Panc1 (cell line): ENCODE data around the gene FCN2. TPM values are rescaled to one million over a fixed set of nuclear protein-coding genes. Genes with fewer than 3 reads are reported as not detected.

Experiments
- ATAC-seq: fragments of 200-7000 bp; cut with Tn5 transposase; 2 replicates; pipeline ENCODE4 v1.9.1; 2020; ENCODE audit warnings: mild to moderate bottlenecking, moderate library complexity
- BruUV-seq: library from RNA; stranded (reverse); fragments of 400-500 nt; replicated peaks from 2 replicates; lab custom pipeline; 2021; lab: Mats Ljungman, UMichigan
- CTCF ChIA-PET: fragments of 300-600 bp; sonication (Branson Sonifier 250); formaldehyde crosslinking; loops from one replicate; lab custom pipeline; 2022; ENCODE audit warnings: antibody characterized with exemption; lab: Charles Lee
- POLR2A ChIA-PET: fragments of 300-600 bp; sonication (Branson Sonifier 250); formaldehyde crosslinking; loops from one replicate; lab custom pipeline; 2022; ENCODE audit warnings: antibody characterized with exemption; lab: Charles Lee
- DNase-seq: peaks from one replicate; pipeline ENCODE4 v3.0.0-alpha.2; 2010; ENCODE audit warnings: low read depth, low spot score
- H3K27ac ChIP-seq: 2 replicates; pipeline ENCODE4 v1.5.1; 2011; ENCODE audit warnings: mild to moderate bottlenecking, low read length, inconsistent platforms
- H3K27me3 ChIP-seq: fragments of 200-500 bp; sonication (Bioruptor generic); 2 replicates; pipeline ENCODE4 v1.6.0; 2014; ENCODE audit warnings: low read length, inconsistent platforms; ENCODE audit not compliant: control insufficient read depth, insufficient read depth
- H3K36me3 ChIP-seq: fragments of 200-500 bp; sonication (Bioruptor generic); 2 replicates; pipeline ENCODE4 v1.5.1; 2014; ENCODE audit warnings: inconsistent platforms, mild to moderate bottlenecking, low read length, moderate library complexity; ENCODE audit not compliant: control insufficient read depth, insufficient read depth
- H3K4me1 ChIP-seq: 2 replicates; pipeline ENCODE4 v1.5.1; 2011; ENCODE audit warnings: inconsistent platforms, mild to moderate bottlenecking, low read length, moderate library complexity; ENCODE audit not compliant: control insufficient read depth, insufficient read depth
- H3K4me3 ChIP-seq, 2 experiments: 2 replicates each; pipeline ENCODE4 v1.5.1; 2011 to 2012; ENCODE audit warnings: low read depth in 2 of 2, low read length in 2 of 2, mild to moderate bottlenecking in 2 of 2, inconsistent platforms in 1 of 2, moderate library complexity in 1 of 2
- H3K9me3 ChIP-seq: fragments of 200-500 bp; sonication (Bioruptor generic); 2 replicates; pipeline ENCODE4 v1.5.1; 2014; ENCODE audit warnings: low read depth, mild to moderate bottlenecking, inconsistent platforms, low read length, moderate library complexity; ENCODE audit not compliant: control insufficient read depth, insufficient read depth
- POLR2AphosphoS5 ChIP-seq: IDR thresholded peaks from 2 replicates; pipeline ENCODE4 v1.6.1; 2012; ENCODE audit warnings: mild to moderate bottlenecking, low read depth, low read length, moderate library complexity
- SIN3A ChIP-seq: IDR thresholded peaks from 2 replicates; pipeline ENCODE4 v1.6.1; 2012; ENCODE audit warnings: low read depth, mild to moderate bottlenecking, low read length, moderate library complexity, borderline replicate concordance; ENCODE audit not compliant: insufficient read depth
- TCF7L2 ChIP-seq: IDR thresholded peaks from 2 replicates; pipeline ENCODE4 v1.6.1; 2011; ENCODE audit warnings: mild to moderate bottlenecking, low read depth, low read length, inconsistent platforms
- in situ Hi-C: cut with HindIII; loops from 2 replicates; pipeline ENCODE4 v1.10.0; 2016; ENCODE audit warnings: low sequenced_read_pairs, low pct_unique_long_range_greater_than_20kb
- intact Hi-C: fragments of 100-400 bp; cut with micrococcal nuclease; formaldehyde crosslinking; loops from one replicate; pipeline ENCODE4 v1.10.0; 2022; ENCODE audit not compliant: unreplicated experiment
- total RNA-seq: library from RNA; stranded (reverse); gene quantifications from one replicate; pipeline ENCODE4 v1.2.1, GENCODE V29; 2021; ENCODE audit not compliant: unreplicated experiment
- TF ChIP-seq, protein P1 (sequence below), 2 experiments: IDR thresholded peaks; 2 replicates each; pipeline ENCODE4 v1.6.1; 2011 to 2012; ENCODE audit warnings: low read depth in 2 of 2, control low read depth in 1 of 2, low read length in 1 of 2, mild to moderate bottlenecking in 1 of 2, moderate library complexity in 1 of 2; ENCODE audit not compliant: insufficient read depth in 1 of 2
- TF ChIP-seq, protein P2 (sequence below): fragments of 450-650 bp; IDR thresholded peaks from 2 replicates; pipeline ENCODE4 v1.5.1; 2017; ENCODE audit warnings: mild to moderate bottlenecking

FCN2 gene
- total RNA-seq, 1 experiment from 2014 or later: not detected

DNA sequence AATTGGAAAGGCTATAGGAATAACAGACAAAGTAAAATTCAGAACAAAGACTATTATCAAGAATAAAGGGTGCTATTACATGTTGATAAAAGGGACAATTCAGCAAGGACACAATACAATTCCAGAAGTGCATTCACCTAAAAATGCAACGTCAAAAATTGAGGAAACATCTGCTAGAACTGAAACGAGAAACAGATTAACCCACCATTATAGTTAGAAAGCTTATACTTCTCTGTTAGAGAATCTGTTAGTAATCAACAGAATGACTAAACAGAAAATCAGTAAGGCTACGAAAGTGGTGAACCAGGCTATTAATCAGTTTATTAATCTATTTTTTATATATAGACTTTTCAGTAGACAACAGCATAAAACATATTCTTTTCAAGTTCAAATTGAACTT lies 22.3 kb downstream of the FCN2 start:
- ChIA-PET CTCF (no interaction called here), POLR2A (no interaction called here)
- Histone ChIP-seq H3K9me3 (no peaks in the 10 kb centered on the region), H3K4me3 (no peak overlapping the region), H3K27me3 (0 out of 2 replicates have a peak, but pooled peaks cover 3% of the 10 kb centered on the region), H3K36me3 (no peaks in the 10 kb centered on the region), H3K4me1 (no peaks in the 10 kb centered on the region), H3K27ac (no peak overlapping the region)
- TF ChIP-seq TCF7L2: no peak
- TF ChIP-seq, protein P1, sequence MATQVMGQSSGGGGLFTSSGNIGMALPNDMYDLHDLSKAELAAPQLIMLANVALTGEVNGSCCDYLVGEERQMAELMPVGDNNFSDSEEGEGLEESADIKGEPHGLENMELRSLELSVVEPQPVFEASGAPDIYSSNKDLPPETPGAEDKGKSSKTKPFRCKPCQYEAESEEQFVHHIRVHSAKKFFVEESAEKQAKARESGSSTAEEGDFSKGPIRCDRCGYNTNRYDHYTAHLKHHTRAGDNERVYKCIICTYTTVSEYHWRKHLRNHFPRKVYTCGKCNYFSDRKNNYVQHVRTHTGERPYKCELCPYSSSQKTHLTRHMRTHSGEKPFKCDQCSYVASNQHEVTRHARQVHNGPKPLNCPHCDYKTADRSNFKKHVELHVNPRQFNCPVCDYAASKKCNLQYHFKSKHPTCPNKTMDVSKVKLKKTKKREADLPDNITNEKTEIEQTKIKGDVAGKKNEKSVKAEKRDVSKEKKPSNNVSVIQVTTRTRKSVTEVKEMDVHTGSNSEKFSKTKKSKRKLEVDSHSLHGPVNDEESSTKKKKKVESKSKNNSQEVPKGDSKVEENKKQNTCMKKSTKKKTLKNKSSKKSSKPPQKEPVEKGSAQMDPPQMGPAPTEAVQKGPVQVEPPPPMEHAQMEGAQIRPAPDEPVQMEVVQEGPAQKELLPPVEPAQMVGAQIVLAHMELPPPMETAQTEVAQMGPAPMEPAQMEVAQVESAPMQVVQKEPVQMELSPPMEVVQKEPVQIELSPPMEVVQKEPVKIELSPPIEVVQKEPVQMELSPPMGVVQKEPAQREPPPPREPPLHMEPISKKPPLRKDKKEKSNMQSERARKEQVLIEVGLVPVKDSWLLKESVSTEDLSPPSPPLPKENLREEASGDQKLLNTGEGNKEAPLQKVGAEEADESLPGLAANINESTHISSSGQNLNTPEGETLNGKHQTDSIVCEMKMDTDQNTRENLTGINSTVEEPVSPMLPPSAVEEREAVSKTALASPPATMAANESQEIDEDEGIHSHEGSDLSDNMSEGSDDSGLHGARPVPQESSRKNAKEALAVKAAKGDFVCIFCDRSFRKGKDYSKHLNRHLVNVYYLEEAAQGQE (IDR thresholded peaks at IDR 0.05; ENCODE audit: insufficient read depth in 1 of 2, low read depth in 2 of 2, low read length in 1 of 2): no peak
- TF ChIP-seq, protein P2, sequence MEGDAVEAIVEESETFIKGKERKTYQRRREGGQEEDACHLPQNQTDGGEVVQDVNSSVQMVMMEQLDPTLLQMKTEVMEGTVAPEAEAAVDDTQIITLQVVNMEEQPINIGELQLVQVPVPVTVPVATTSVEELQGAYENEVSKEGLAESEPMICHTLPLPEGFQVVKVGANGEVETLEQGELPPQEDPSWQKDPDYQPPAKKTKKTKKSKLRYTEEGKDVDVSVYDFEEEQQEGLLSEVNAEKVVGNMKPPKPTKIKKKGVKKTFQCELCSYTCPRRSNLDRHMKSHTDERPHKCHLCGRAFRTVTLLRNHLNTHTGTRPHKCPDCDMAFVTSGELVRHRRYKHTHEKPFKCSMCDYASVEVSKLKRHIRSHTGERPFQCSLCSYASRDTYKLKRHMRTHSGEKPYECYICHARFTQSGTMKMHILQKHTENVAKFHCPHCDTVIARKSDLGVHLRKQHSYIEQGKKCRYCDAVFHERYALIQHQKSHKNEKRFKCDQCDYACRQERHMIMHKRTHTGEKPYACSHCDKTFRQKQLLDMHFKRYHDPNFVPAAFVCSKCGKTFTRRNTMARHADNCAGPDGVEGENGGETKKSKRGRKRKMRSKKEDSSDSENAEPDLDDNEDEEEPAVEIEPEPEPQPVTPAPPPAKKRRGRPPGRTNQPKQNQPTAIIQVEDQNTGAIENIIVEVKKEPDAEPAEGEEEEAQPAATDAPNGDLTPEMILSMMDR: no peak
- no peak for TF ChIP-seq SIN3A
- TF ChIP-seq POLR2AphosphoS5: no peak
- BruUV-seq: no TSS peak
- DNase-seq (no peak), ATAC-seq (no peak)
- in situ Hi-C loops: no loop called here
- intact Hi-C loops: no loop called here

- DNase-seq (no peak), ATAC-seq (no peak)
- Histone ChIP-seq H3K36me3 (no peaks in the 10 kb centered on the region), H3K27ac (no peak overlapping the region), H3K9me3 (no peaks in the 10 kb centered on the region), H3K4me1 (no peaks in the 10 kb centered on the region), H3K27me3 (no peaks in the 10 kb centered on the region), H3K4me3 (no peak overlapping the region)
- no TSS peak for BruUV-seq
- CTCF ChIA-PET: no interaction called here
- in situ Hi-C loops (no loop called here), intact Hi-C loops (no loop called here)
- POLR2A ChIA-PET: no interaction called here
- TF ChIP-seq, protein P1 (IDR thresholded peaks at IDR 0.05; ENCODE audit: insufficient read depth in 1 of 2, low read depth in 2 of 2, low read length in 1 of 2): no peak
- TF ChIP-seq SIN3A: no peak
- TF ChIP-seq, protein P2: no peak
- no peak for TF ChIP-seq TCF7L2
- TF ChIP-seq POLR2AphosphoS5: no peak
Observed at GRCh38 chr9:134908524-134909309, 28.1 kb downstream of the FCN2 start.
